ENCODE results near the gene IL21R.
"Not testable (repeated sequence)": the region's sequence is repeated elsewhere in the genome, so short reads cannot be mapped to it uniquely, and the experiment has no call there.

The IL21R gene

GRCh38 chr16:27389272-27389961, 12.6 kb upstream of the IL21R start:
- H3K4me1 ChIP-seq (ENCODE audit: insufficient read depth, low read length): no peaks in the 10 kb centered on the region
- H3K36me3 ChIP-seq (ENCODE audit: insufficient read depth, low read length): no peaks in the 10 kb centered on the region
- no peak overlapping the region for H3K9ac ChIP-seq (ENCODE audit: low read depth, low read length)
- H3K9me3 ChIP-seq (ENCODE audit: insufficient read depth, low read depth, low read length): no peaks in the 10 kb centered on the region
- H3K27ac ChIP-seq (ENCODE audit: low read depth, low read length): no peak overlapping the region
- WGBS: 97% methylated on average over 7 of the region's 8 CpGs
- H3K27me3 ChIP-seq (ENCODE audit: insufficient read depth, low read length): no peaks in the 10 kb centered on the region
- no peak overlapping the region for H3K4me3 ChIP-seq (ENCODE audit: low read length)

- no peaks in the 10 kb centered on the region for H3K36me3 ChIP-seq (ENCODE audit: insufficient read depth, low read length)
- H3K4me3 ChIP-seq (ENCODE audit: low read length): no peak overlapping the region
- H3K9ac ChIP-seq (ENCODE audit: low read depth, low read length): no peak overlapping the region
- H3K9me3 ChIP-seq (ENCODE audit: insufficient read depth, low read depth, low read length): no peaks in the 10 kb centered on the region
- no peak overlapping the region for H3K27ac ChIP-seq (ENCODE audit: low read depth, low read length)
- no peaks in the 10 kb centered on the region for H3K4me1 ChIP-seq (ENCODE audit: insufficient read depth, low read length)
- no peaks in the 10 kb centered on the region for H3K27me3 ChIP-seq (ENCODE audit: insufficient read depth, low read length)
Measured at GRCh38 chr16:27390151-27390550, 11.8 kb upstream of the IL21R start.

GRCh38 chr16:27392671-27393070, 9.3 kb upstream of the IL21R start:
- Histone ChIP-seq H3K36me3 (ENCODE audit: insufficient read depth, low read length) (no peaks in the 10 kb centered on the region), H3K27ac (ENCODE audit: low read depth, low read length) (no peak overlapping the region), H3K4me1 (ENCODE audit: insufficient read depth, low read length) (no peaks in the 10 kb centered on the region), H3K9ac (ENCODE audit: low read depth, low read length) (no peak overlapping the region), H3K9me3 (ENCODE audit: insufficient read depth, low read depth, low read length) (no peaks in the 10 kb centered on the region), H3K4me3 (ENCODE audit: low read length) (no peak overlapping the region), H3K27me3 (ENCODE audit: insufficient read depth, low read length) (no peaks in the 10 kb centered on the region)
- WGBS: 94% methylated on average over 1 of the region's 1 CpG

- H3K27ac ChIP-seq (ENCODE audit: low read depth, low read length): no peak overlapping the region
- no peaks in the 10 kb centered on the region for H3K27me3 ChIP-seq (ENCODE audit: insufficient read depth, low read length)
- no peaks in the 10 kb centered on the region for H3K4me1 ChIP-seq (ENCODE audit: insufficient read depth, low read length)
- H3K4me3 ChIP-seq (ENCODE audit: low read length): no peak overlapping the region
- H3K9ac ChIP-seq (ENCODE audit: low read depth, low read length): no peak overlapping the region
- no peaks in the 10 kb centered on the region for H3K36me3 ChIP-seq (ENCODE audit: insufficient read depth, low read length)
- H3K9me3 ChIP-seq (ENCODE audit: insufficient read depth, low read depth, low read length): no peaks in the 10 kb centered on the region
Measured at GRCh38 chr16:27394516-27394915, 7.5 kb upstream of the IL21R start.

GRCh38 chr16:27398341-27398893, 3.6 kb upstream of the IL21R start:
- not testable (repeated sequence) for H3K4me1 ChIP-seq (ENCODE audit: insufficient read depth, low read length); H3K27ac ChIP-seq (ENCODE audit: low read depth, low read length); H3K27me3 ChIP-seq (ENCODE audit: insufficient read depth, low read length); H3K36me3 ChIP-seq (ENCODE audit: insufficient read depth, low read length); H3K9ac ChIP-seq (ENCODE audit: low read depth, low read length); H3K4me3 ChIP-seq (ENCODE audit: low read length); H3K9me3 ChIP-seq (ENCODE audit: insufficient read depth, low read depth, low read length)
- 95% methylated on average over 15 of the region's 15 CpGs for WGBS

- WGBS: 94% methylated on average over 6 of the region's 8 CpGs
- Histone ChIP-seq H3K27ac (ENCODE audit: low read depth, low read length) (no peak overlapping the region), H3K4me1 (ENCODE audit: insufficient read depth, low read length) (no peaks in the 10 kb centered on the region), H3K36me3 (ENCODE audit: insufficient read depth, low read length) (no peaks in the 10 kb centered on the region), H3K4me3 (ENCODE audit: low read length) (no peak overlapping the region), H3K9me3 (ENCODE audit: insufficient read depth, low read depth, low read length) (no peaks in the 10 kb centered on the region), H3K27me3 (ENCODE audit: insufficient read depth, low read length) (no peaks in the 10 kb centered on the region), H3K9ac (ENCODE audit: low read depth, low read length) (no peak overlapping the region)
Measured at GRCh38 chr16:27398894-27399853, 2.8 kb upstream of the IL21R start.

- Histone ChIP-seq H3K4me3 (ENCODE audit: low read length) (no peak overlapping the region), H3K27me3 (ENCODE audit: insufficient read depth, low read length) (no peaks in the 10 kb centered on the region), H3K27ac (ENCODE audit: low read depth, low read length) (no peak overlapping the region), H3K9me3 (ENCODE audit: insufficient read depth, low read depth, low read length) (no peaks in the 10 kb centered on the region), H3K9ac (ENCODE audit: low read depth, low read length) (no peak overlapping the region), H3K4me1 (ENCODE audit: insufficient read depth, low read length) (no peaks in the 10 kb centered on the region), H3K36me3 (ENCODE audit: insufficient read depth, low read length) (no peaks in the 10 kb centered on the region)
- WGBS: 100% methylated on average over 1 of the region's 2 CpGs
Measured at GRCh38 chr16:27399969-27400368, 2.0 kb upstream of the IL21R start.

GRCh38 chr16:27400751-27401620, 988 bp upstream of the IL21R start:
- H3K4me3 ChIP-seq (ENCODE audit: low read length): no peak overlapping the region
- no peaks in the 10 kb centered on the region for H3K9me3 ChIP-seq (ENCODE audit: insufficient read depth, low read depth, low read length)
- no peaks in the 10 kb centered on the region for H3K4me1 ChIP-seq (ENCODE audit: insufficient read depth, low read length)
- WGBS: 90% methylated on average over 11 of the region's 11 CpGs
- no peak overlapping the region for H3K9ac ChIP-seq (ENCODE audit: low read depth, low read length)
- no peaks in the 10 kb centered on the region for H3K27me3 ChIP-seq (ENCODE audit: insufficient read depth, low read length)
- H3K27ac ChIP-seq (ENCODE audit: low read depth, low read length): no peak overlapping the region
- H3K36me3 ChIP-seq (ENCODE audit: insufficient read depth, low read length): no peaks in the 10 kb centered on the region

GRCh38 chr16:27402569-27402963, 592 bp downstream of the IL21R start:
- Histone ChIP-seq H3K36me3 (ENCODE audit: insufficient read depth, low read length) (no peaks in the 10 kb centered on the region), H3K27ac (ENCODE audit: low read depth, low read length) (no peak overlapping the region), H3K9me3 (ENCODE audit: insufficient read depth, low read depth, low read length) (no peaks in the 10 kb centered on the region), H3K4me3 (ENCODE audit: low read length) (no peak overlapping the region), H3K4me1 (ENCODE audit: insufficient read depth, low read length) (no peaks in the 10 kb centered on the region), H3K27me3 (ENCODE audit: insufficient read depth, low read length) (no peaks in the 10 kb centered on the region), H3K9ac (ENCODE audit: low read depth, low read length) (no peak overlapping the region)
- WGBS: 79% methylated on average over 8 of the region's 8 CpGs

- Histone ChIP-seq H3K36me3 (ENCODE audit: insufficient read depth, low read length) (no peaks in the 10 kb centered on the region), H3K4me1 (ENCODE audit: insufficient read depth, low read length) (no peaks in the 10 kb centered on the region), H3K9ac (ENCODE audit: low read depth, low read length) (no peak overlapping the region), H3K4me3 (ENCODE audit: low read length) (no peak overlapping the region), H3K9me3 (ENCODE audit: insufficient read depth, low read depth, low read length) (no peaks in the 10 kb centered on the region), H3K27ac (ENCODE audit: low read depth, low read length) (no peak overlapping the region), H3K27me3 (ENCODE audit: insufficient read depth, low read length) (no peaks in the 10 kb centered on the region)
- WGBS: 92% methylated on average over 20 of the region's 20 CpGs
Measured at GRCh38 chr16:27402964-27403600, 1.1 kb downstream of the IL21R start.

Measured in HUES64 (cell line).